ENCODE data around the gene LRRC42.

Gene LRRC42

GRCh38 chr1:53947172-53947907, 1.2 kb downstream of the LRRC42 start:
- H3K27ac ChIP-seq = peak overlapping the region; percentile 64 to 90
- H3K4me3 ChIP-seq = peak overlapping the region; percentile 96
- DNase-seq (ENCODE audit: low spot score) = no peak
- no peak for TF ChIP-seq CTCF (IDR thresholded peaks at IDR 0.05)

- Histone ChIP-seq H3K4me3 (no peak overlapping the region), H3K27ac (no peak overlapping the region)
- no peak for TF ChIP-seq CTCF (IDR thresholded peaks at IDR 0.05)
- DNase-seq (ENCODE audit: low spot score) = no peak
Observed at GRCh38 chr1:53948291-53948690, 2.1 kb downstream of the LRRC42 start.

GRCh38 chr1:53949023-53949990, 3.2 kb downstream of the LRRC42 start:
- TF ChIP-seq CTCF (IDR thresholded peaks at IDR 0.05) = peak; percentile 34
- Histone ChIP-seq H3K27ac (no peak overlapping the region), H3K4me3 (no peak overlapping the region)
- no peak for DNase-seq (ENCODE audit: low spot score)

GRCh38 chr1:53951697-53952096, 5.5 kb downstream of the LRRC42 start:
- H3K4me3 ChIP-seq = no peak overlapping the region
- DNase-seq (ENCODE audit: low spot score) = no peak
- no peak for TF ChIP-seq CTCF (IDR thresholded peaks at IDR 0.05)
- no peak overlapping the region for H3K27ac ChIP-seq

GRCh38 chr1:53954128-53954527, 8.0 kb downstream of the LRRC42 start:
- Histone ChIP-seq H3K4me3 (no peak overlapping the region), H3K27ac (no peak overlapping the region)
- DNase-seq (ENCODE audit: low spot score) = no peak
- no peak for TF ChIP-seq CTCF (IDR thresholded peaks at IDR 0.05)

GRCh38 chr1:53956308-53957168, 10.4 kb downstream of the LRRC42 start:
- Histone ChIP-seq H3K27ac (peak overlapping the region in 1 of 2 donors; percentile 28), H3K4me3 (no peak overlapping the region)
- no peak for DNase-seq (ENCODE audit: low spot score)
- no peak for TF ChIP-seq CTCF (IDR thresholded peaks at IDR 0.05)
